ENCODE results near the gene GRIFIN. TPM values are rescaled to one million over a fixed set of nuclear protein-coding genes. Genes with fewer than 3 reads are reported as not detected.

Gene GRIFIN
- polyA plus RNA-seq, 1 of the 3 experiments (the other 2 are of a cell fraction): not detected

Other genes with a start within 250 kb of the GRIFIN start
- 28.7 and 46.2 TPM in 2 replicates for gene MAD1L1, start 243.5 kb downstream of the GRIFIN start, polyA plus RNA-seq (2012; rRNA removed)
- gene MRM2, start 234.2 kb downstream of the GRIFIN start, polyA plus RNA-seq (2012; rRNA removed): 30.7 and 34.8 TPM in 2 replicates
- gene NUDT1, start 234.2 kb downstream of the GRIFIN start, polyA plus RNA-seq (2012; rRNA removed): 79.5 and 98.1 TPM in 2 replicates
- gene SNX8, start 162.0 kb downstream of the GRIFIN start, polyA plus RNA-seq (2012; rRNA removed): 20.6 and 21.1 TPM in 2 replicates
- 140 and 151 TPM in 2 replicates for gene EIF3B, start 121.6 kb downstream of the GRIFIN start, polyA plus RNA-seq (2012; rRNA removed)
- gene CHST12, start 72.8 kb downstream of the GRIFIN start, polyA plus RNA-seq (2012; rRNA removed): 26.7 and 32.7 TPM in 2 replicates
- gene LFNG, start 43.4 kb upstream of the GRIFIN start, polyA plus RNA-seq (2012; rRNA removed): 7.6 and 9.4 TPM in 2 replicates
- 34.1 and 36.2 TPM in 2 replicates for gene BRAT1, start 79.1 kb upstream of the GRIFIN start, polyA plus RNA-seq (2012; rRNA removed)
- 14.4 and 15.1 TPM in 2 replicates for gene IQCE, start 82.6 kb upstream of the GRIFIN start, polyA plus RNA-seq (2012; rRNA removed)
- 65.3 and 105 TPM in 2 replicates for gene TTYH3, start 155.6 kb upstream of the GRIFIN start, polyA plus RNA-seq (2012; rRNA removed)
- 0.15 and 0.19 TPM in 2 replicates for gene AMZ1, start 211.8 kb upstream of the GRIFIN start, polyA plus RNA-seq (2012; rRNA removed)

All from SK-N-SH (cell line).